B cell (primary cell): ENCODE data around the gene GNPAT. TPM values are rescaled to one million over a fixed set of nuclear protein-coding genes. Genes with fewer than 3 reads are reported as not detected.
A peak's percentile ranks its signal among the peaks of the same experiment; 100 is the strongest.

ENCODE experiments used
- ATAC-seq: fragments of 200-7000 bp; cut with Tn5 transposase; one replicate; pipeline ENCODE4 v1.10.0; 2021; ENCODE audit warnings: low read depth, mild to moderate bottlenecking, moderate number of reproducible peaks, moderate library complexity
- CTCF ChIA-PET: fragments of 350-600 bp; sonication (Branson Sonifier 250); formaldehyde crosslinking; loops from one replicate; lab custom pipeline; 2021; ENCODE audit warnings: antibody characterized with exemption, inconsistent platforms; lab: Charles Lee
- POLR2A ChIA-PET: fragments of 350-600 bp; sonication (Branson Sonifier 250); formaldehyde crosslinking; loops from one replicate; lab custom pipeline; 2021; ENCODE audit warnings: antibody characterized with exemption; lab: Charles Lee
- DNase-seq: peaks from one replicate; pipeline ENCODE4 v3.0.0; 2013
- H2AFZ ChIP-seq: 2 replicates; pipeline ENCODE4 v1.6.1; 2012; ENCODE audit warnings: mild to moderate bottlenecking, low read depth, low read length; ENCODE audit not compliant: insufficient read depth, poor library complexity, severe bottlenecking
- H3K27ac ChIP-seq, 2 donors: 1 replicate in 1 of 2; 2 replicates in 1 of 2; pipeline ENCODE4 v1.5.1; 2012 to 2013; ENCODE audit warnings: low read length in 2 of 2, mild to moderate bottlenecking in 2 of 2, moderate library complexity in 1 of 2
- H3K27me3 ChIP-seq, 4 experiments: fragments of 200-600 bp in 1 of 4; sonication (generic) in 1 of 4; replicated peaks in 1 of 4; 1 replicate in 2 of 4; 2 replicates in 2 of 4; pipeline versions ENCODE4 v1.6.1 to v1.7.0; 2013 to 2016; ENCODE audit warnings: low read length in 3 of 4, mild to moderate bottlenecking in 2 of 4, mixed read lengths in 1 of 4, moderate library complexity in 1 of 4; ENCODE audit not compliant: insufficient read depth in 4 of 4, control insufficient read depth in 3 of 4; ENCODE audit errors: control extremely low read depth in 1 of 4
- H3K36me3 ChIP-seq, 2 experiments: replicated peaks in 1 of 2; 1 replicate in 1 of 2; 2 replicates in 1 of 2; pipeline versions ENCODE4 v1.6.1 to v1.7.1; 2013; ENCODE audit warnings: low read length in 1 of 2; ENCODE audit not compliant: insufficient read depth in 2 of 2, control insufficient read depth in 1 of 2; ENCODE audit errors: control extremely low read depth in 1 of 2, extremely low read depth in 1 of 2
- H3K4me1 ChIP-seq, 2 donors: fragments of 200-600 bp in 1 of 2; sonication (generic) in 1 of 2; 1 replicate in 1 of 2; 2 replicates in 1 of 2; pipeline versions ENCODE4 v1.5.1 to v1.6.1; 2013 to 2017; ENCODE audit warnings: low read length in 2 of 2; ENCODE audit not compliant: control insufficient read depth in 2 of 2, insufficient read depth in 2 of 2
- H3K4me2 ChIP-seq: replicated peaks from 2 replicates; pipeline ENCODE3; 2012; ENCODE audit warnings: mild to moderate bottlenecking, low read depth, low read length; ENCODE audit not compliant: poor library complexity, severe bottlenecking
- H3K4me3 ChIP-seq, 5 experiments: fragments of 200-600 bp in 1 of 5; sonication (generic) in 1 of 5; 1 replicate in 3 of 5; 2 replicates in 2 of 5; pipeline versions ENCODE4 v1.5.1 to v1.7.0; 2011 to 2016; ENCODE audit warnings: low read length in 4 of 5, mild to moderate bottlenecking in 4 of 5, low read depth in 2 of 5, control low read depth in 1 of 5, moderate library complexity in 1 of 5; ENCODE audit not compliant: insufficient read depth in 1 of 5; ENCODE audit errors: control extremely low read depth in 1 of 5, extremely low read depth in 1 of 5
- H3K79me2 ChIP-seq: fragments of 200-600 bp; sonication (generic); one replicate; pipeline ENCODE4 v1.6.0; 2016; ENCODE audit warnings: low read length; ENCODE audit not compliant: control insufficient read depth, insufficient read depth
- H3K9ac ChIP-seq: fragments of 200-600 bp; sonication (generic); 2 replicates; pipeline ENCODE4 v1.6.1; 2017; ENCODE audit warnings: mild to moderate bottlenecking, low read length, moderate library complexity
- H3K9me3 ChIP-seq, 3 donors: one replicate each; pipeline versions ENCODE4 v1.6.1 to v1.7.1; 2013; ENCODE audit warnings: low read length in 2 of 3; ENCODE audit not compliant: control insufficient read depth in 2 of 3, insufficient read depth in 1 of 3; ENCODE audit errors: control extremely low read depth in 1 of 3
- H4K20me1 ChIP-seq: 2 replicates; pipeline ENCODE4 v1.6.0; 2012; ENCODE audit warnings: mild to moderate bottlenecking, low read length; ENCODE audit not compliant: insufficient read depth, control insufficient read depth, poor library complexity, severe bottlenecking
- H3K27ac Mint-ChIP-seq: one replicate; pipeline ENCODE4 v1.8.0; 2021; ENCODE audit warnings: mixed read lengths
- H3K27me3 Mint-ChIP-seq: one replicate; pipeline ENCODE4 v1.8.0; 2021; ENCODE audit warnings: mixed read lengths
- H3K4me1 Mint-ChIP-seq: one replicate; pipeline ENCODE4 v1.8.0; 2021; ENCODE audit warnings: mixed read lengths
- H3K4me3 Mint-ChIP-seq: one replicate; pipeline ENCODE4 v1.8.0; 2021; ENCODE audit warnings: mixed read lengths
- H3K9me3 Mint-ChIP-seq: one replicate; pipeline ENCODE4 v1.8.0; 2022; ENCODE audit warnings: mixed read lengths; ENCODE audit not compliant: insufficient read depth
- EZH2 ChIP-seq: IDR thresholded peaks from 2 replicates; pipeline ENCODE4 v1.6.1; 2012; ENCODE audit warnings: borderline replicate concordance, low read depth, mild to moderate bottlenecking, moderate library complexity, low read length; ENCODE audit not compliant: insufficient read depth, poor library complexity, severe bottlenecking
- WGBS: methylation state at CpG from one replicate; pipeline ENCODE4 v1.1.5; 2013; ENCODE audit warnings: missing lambda C conversion rate; ENCODE audit not compliant: insufficient coverage; 5-methylcytosine and 5-hydroxymethylcytosine counted together
- intact Hi-C: fragments of 100-400 bp; cut with micrococcal nuclease; formaldehyde crosslinking; loops from one replicate; pipeline ENCODE4 v1.10.0; 2022
- polyA plus RNA-seq: library from polyadenylated mRNA; depleted of rRNA; stranded (reverse); fragments of >200 nt; gene quantifications from 2 replicates; pipeline ENCODE4 v1.2.3, GENCODE V29; 2012
- total RNA-seq, 2 donors: library from RNA; stranded (reverse); fragments of 120-200 nt in 1 of 2; gene quantifications; 1 replicate in 1 of 2; 2 replicates in 1 of 2; pipeline versions ENCODE4 v1.2.3 to v1.2.4, GENCODE V29; 2013 to 2022
- TF ChIP-seq, protein P1 (sequence below): fragments of 200-600 bp; IDR thresholded peaks from one replicate; pipeline ENCODE4 v1.8.0; 2022; ENCODE audit warnings: antibody characterized with exemption, mild to moderate bottlenecking

GNPAT gene
- total and polyA plus RNA-seq, 2 donors (not counting 1 experiment from before 2014, with no cell fraction given) = 19.5 to 49.0 TPM

- peak overlapping the region; percentile 88 for H3K4me3 Mint-ChIP-seq
Observed at GRCh38 chr1:231214918-231215680, 25.9 kb upstream of the GNPAT start.

More at GRCh38 chr1:231214918-231215680, 25.9 kb upstream of the GNPAT start:
- H3K27ac Mint-ChIP-seq = peak overlapping the region; percentile 85
- no peaks in the 10 kb centered on the region for H3K79me2 ChIP-seq
- H4K20me1 ChIP-seq = no peaks in the 10 kb centered on the region
- no peaks in the 10 kb centered on the region for H3K36me3 ChIP-seq
- H3K27me3 Mint-ChIP-seq = no peaks in the 10 kb centered on the region
- peaks cover 40% of the 10 kb centered on the region for H3K4me1 Mint-ChIP-seq
- no peaks in the 10 kb centered on the region for H3K9me3 Mint-ChIP-seq
- DNase-seq = peak; percentile 63
- intact Hi-C loops = loop anchor here (2.0 to 5.0 kb wide), 3 partner anchors 18 to 418 kb away; partner anchors contain the start of gene FAM89A
- WGBS = 40% methylated on average over 13 of the region's 17 CpGs
- no peak for TF ChIP-seq EZH2
- TF ChIP-seq, protein P1, sequence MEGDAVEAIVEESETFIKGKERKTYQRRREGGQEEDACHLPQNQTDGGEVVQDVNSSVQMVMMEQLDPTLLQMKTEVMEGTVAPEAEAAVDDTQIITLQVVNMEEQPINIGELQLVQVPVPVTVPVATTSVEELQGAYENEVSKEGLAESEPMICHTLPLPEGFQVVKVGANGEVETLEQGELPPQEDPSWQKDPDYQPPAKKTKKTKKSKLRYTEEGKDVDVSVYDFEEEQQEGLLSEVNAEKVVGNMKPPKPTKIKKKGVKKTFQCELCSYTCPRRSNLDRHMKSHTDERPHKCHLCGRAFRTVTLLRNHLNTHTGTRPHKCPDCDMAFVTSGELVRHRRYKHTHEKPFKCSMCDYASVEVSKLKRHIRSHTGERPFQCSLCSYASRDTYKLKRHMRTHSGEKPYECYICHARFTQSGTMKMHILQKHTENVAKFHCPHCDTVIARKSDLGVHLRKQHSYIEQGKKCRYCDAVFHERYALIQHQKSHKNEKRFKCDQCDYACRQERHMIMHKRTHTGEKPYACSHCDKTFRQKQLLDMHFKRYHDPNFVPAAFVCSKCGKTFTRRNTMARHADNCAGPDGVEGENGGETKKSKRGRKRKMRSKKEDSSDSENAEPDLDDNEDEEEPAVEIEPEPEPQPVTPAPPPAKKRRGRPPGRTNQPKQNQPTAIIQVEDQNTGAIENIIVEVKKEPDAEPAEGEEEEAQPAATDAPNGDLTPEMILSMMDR = no peak
- peak; percentile 19 for ATAC-seq
- peak overlapping the region in 1 of 2 donors; percentile 52 for H3K27ac ChIP-seq
- POLR2A ChIA-PET = interaction anchor here (0.8 to 1.2 kb wide), 3 partner anchors 25 to 396 kb away, joined by 3 to 5 read pairs (median 4); no protein-coding TSS in a partner anchor
- peak overlapping the region; percentile 65 for H3K9ac ChIP-seq
- CTCF ChIA-PET = interaction anchor here (0.9 to 1.8 kb wide), 10 partner anchors 9 to 572 kb away, joined by 3 to 6 read pairs (median 4); partner anchors contain the start of genes ARV1, GNPAT and TTC13
- no peaks in the 10 kb centered on the region for H3K9me3 ChIP-seq
- H3K4me1 ChIP-seq = peaks cover 22 to 32% of the 10 kb centered on the region in 2 donors
- H3K27me3 ChIP-seq = no peaks in the 10 kb centered on the region
- peak overlapping the region; percentile 86 for H3K4me2 ChIP-seq
- H3K4me3 ChIP-seq = peak overlapping the region in 4 of 5 experiments; percentile 14 to 67 (median 55)
- peak overlapping the region; percentile 86 for H2AFZ ChIP-seq
